Activated CD8-positive, alpha-beta memory T cell treated with anti-CD3 and anti-CD28 coated beads for 48 hours (primary cell): ENCODE results near the gene VMP1.
"Not testable (repeated sequence)": the region's sequence is repeated elsewhere in the genome, so short reads cannot be mapped to it uniquely, and the experiment has no call there.

Source experiments
- DNase-seq, 3 experiments: peaks; one replicate each; pipeline ENCODE4 v3.0.0-alpha.2; 2020; ENCODE audit warnings: low read depth in 2 of 3, low spot score in 2 of 3

VMP1 gene

DNA sequence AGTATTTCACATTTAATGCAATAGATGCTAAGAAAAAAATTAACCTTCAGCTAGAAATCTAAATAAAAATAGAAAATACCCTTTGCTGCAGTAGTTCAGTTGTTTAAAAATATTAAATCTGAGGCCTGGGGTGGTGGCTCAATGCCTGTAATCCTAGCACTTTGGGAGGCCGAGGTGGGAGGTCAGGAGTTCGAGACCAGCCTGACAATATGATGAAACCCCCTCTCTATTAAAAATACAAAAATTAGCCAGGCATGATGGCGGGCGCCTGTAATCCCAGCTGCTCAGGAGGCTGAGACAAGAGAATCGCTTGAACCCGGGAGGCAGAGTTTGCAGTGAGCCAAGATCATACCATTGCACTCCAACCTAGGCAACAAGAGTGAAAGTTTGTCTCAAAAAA lies 98.9 kb downstream of the VMP1 start:
- DNase-seq = not testable (repeated sequence)

DNA sequence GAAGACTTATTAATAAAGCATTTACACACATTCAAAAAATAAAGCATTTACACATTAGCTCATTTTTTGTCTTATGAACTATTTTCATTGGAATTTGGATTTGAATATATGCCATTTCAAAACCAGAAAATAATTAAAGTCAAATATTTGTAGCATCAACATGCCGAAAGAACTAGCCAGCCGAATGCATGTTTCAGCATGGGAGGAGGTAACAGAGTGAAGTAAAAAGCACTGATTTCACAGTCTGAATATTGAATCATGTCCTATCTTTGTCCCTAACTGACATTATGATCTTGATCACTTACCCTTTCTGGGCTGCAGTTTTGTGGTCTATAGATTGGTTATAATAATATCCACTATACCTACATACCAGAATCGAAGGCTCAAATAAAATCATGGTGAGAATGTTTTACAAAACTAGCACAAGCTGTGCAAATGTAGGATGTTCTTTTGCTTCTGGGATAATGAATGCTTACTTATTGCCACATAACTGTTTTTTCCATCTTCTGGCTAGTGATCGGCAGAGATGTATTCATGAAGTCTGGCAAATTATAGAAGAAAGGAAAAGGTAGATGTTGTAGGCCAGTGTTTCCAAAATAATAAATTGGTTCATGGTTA lies 100.5 kb downstream of the VMP1 start:
- no peak for DNase-seq

DNA sequence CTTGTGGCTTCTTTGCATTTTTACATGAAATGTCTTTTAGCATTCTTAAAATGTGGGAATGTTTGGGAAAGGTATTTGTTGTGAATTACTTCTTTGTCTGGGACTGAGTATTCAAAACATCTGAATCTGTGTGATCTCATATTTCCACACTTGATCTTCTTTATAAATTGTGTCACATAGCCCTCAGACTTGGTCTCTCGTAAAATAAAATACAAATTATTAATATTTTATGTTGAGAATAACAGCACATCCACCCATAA lies 103.4 kb downstream of the VMP1 start:
- DNase-seq = no peak

DNA sequence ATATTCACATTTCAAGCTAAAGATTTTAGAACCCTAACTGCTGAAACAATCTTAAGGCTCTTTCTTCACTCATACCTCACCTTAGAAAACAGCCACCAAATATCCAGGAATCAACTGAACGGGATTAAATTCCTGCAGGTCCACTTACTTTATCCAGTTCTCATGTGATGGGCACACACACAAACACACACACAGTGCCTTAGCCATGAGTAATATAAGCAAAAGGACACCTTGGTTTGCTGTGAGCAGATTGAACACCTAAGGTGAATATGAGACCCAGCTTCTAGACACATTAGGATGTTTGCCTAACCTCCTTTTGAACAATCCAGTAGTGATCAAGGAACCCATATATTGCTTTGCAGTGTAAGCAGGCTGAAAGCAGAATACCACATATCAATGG lies 103.8 kb downstream of the VMP1 start:
- DNase-seq = no peak

DNA sequence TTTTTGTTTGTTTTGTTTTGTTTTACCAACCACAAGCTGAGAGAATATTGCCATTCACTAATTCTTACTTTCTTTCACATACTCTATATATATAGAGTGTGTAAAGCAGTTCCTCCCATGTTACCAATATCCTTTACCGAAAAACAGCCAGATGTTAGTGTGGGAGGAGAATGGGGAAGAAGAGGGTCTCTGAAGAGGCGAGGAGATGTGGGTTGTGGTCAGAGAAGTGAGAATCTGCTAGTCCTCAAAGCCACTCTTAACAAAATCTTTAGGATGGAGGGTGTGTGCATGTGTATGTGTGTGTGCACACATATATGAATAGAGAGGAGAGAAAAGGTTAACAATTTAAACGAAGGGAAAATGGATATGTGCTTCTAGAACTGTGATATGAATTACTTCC lies 104.7 kb downstream of the VMP1 start:
- DNase-seq = no peak

DNA sequence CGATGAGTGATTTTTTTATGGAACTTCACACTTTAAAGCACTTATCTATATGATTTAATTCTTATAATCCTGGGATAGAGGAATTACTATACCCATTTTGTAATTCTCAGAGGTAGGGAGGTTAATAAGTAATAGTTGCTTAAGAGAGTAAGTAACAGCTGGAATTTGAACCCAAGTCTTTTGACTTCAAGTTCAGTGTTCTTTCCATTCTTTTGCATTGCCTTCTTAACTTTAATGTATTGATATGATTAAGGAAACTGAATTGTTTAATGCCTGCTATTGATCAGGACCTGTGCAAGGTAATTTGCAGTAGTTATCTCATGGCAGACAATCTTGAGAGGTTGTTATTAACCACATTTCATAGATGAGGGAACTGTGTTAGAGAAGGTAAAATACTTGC lies 106.8 kb downstream of the VMP1 start:
- no peak for DNase-seq

DNA sequence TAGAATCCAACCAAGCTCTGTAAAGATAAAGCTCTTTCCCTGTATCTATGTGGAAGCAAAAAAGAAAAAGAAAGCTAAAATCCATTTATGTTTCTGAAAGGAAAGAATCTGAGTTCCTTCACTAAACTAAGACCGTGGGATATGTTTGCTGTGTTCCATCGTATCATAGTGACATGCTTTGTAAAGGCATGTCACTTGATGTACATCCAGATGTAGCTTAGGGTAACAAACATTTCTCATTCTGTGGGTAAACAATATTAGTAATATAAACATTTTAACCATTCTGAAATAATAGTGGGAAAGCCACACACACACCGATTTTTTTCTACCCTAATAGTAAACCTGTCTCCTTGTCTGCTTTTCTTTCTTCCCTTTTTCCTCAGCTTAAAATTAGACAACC lies 107.2 kb downstream of the VMP1 start:
- no peak for DNase-seq

DNA sequence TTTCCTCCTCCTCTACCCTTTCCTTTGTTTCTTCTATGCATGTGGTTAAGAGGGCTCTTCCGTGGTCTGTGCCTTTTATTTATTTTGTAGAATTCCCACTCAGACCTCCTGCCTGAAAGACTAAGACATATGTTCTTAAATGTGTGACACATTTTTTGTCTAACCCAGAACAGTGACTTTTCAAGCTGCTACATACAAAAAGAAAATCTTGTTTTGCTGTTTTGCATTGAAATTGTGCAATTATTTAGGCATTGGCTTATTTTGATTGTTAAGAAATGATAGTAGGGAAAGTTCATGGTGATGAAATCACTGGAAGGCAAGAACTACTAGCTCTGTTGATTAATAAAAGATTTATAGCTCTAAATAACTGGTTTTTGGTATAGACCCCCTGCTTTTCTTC lies 108.5 kb downstream of the VMP1 start:
- DNase-seq = no peak

DNA sequence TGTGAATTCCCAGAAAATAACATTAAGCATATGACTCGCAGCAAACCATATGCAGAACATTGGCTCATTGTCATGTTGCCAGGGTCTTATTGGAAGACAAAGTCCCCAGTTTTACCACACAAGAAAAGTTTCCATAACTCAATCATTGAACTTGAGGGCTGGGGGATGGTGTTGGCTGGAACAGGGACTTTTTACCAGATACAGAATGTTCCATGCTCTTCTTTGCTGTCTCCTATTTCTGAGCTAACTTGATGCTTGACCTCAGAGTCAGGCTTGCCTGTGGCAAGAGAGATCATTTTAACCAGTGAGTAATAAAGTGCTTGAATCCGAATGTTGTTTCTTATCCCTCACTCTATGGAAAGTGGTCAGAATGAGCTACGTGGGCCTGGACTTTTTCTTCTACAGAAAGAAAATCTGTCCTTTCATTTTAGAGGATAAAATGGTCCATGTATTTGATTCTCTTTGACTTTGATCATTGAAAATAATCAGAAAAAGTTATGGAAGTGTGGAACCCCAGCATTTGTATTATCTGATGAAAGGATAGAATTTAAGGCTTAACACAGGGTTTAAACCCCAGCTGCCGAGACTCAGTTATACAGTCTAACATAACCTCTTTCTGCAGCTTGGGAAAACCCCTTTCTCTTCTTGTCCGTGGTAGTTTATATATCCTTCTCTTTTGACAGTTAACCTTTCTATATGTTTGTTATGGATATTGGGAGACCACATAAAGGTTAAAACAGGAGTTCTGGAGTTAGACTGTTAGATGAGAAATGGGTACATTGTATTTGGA lies 118.3 kb downstream of the VMP1 start:
- DNase-seq = no peak

DNA sequence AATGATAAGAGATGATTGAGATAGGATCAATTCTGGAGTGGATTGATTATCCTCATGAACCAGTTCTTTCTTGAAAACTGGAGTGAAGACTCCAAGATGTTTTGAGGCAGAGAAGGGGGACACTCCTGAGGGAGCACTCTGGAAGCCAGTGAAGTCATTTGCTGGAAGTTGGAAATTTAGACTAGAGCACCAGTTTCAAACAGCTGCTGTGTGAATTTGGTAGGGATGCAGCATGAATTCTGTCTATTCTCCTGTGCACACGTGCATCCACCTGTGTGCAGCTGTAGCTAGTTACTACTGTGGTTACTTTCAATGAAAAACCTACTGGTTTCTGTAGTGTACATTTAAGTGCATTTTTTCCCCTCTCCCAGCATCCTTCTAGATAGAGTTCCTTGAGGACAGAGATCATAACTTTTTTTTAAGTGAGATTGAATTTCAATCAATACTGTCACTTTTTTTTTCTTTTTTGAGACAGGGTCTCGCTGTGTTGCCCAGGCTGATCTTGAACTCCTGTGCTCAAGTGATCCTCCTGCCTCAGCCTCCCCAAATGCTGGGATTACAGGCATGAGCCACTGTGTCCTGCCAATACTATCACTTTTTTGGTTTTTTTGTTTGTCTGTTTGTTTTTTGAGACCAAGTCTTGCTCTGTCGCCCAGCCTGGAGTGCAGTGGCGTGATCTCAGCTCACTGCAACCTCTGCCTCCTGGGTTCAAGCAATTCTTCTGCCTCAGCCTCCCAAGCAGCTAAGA lies 119.4 kb downstream of the VMP1 start:
- no peak for DNase-seq

DNA sequence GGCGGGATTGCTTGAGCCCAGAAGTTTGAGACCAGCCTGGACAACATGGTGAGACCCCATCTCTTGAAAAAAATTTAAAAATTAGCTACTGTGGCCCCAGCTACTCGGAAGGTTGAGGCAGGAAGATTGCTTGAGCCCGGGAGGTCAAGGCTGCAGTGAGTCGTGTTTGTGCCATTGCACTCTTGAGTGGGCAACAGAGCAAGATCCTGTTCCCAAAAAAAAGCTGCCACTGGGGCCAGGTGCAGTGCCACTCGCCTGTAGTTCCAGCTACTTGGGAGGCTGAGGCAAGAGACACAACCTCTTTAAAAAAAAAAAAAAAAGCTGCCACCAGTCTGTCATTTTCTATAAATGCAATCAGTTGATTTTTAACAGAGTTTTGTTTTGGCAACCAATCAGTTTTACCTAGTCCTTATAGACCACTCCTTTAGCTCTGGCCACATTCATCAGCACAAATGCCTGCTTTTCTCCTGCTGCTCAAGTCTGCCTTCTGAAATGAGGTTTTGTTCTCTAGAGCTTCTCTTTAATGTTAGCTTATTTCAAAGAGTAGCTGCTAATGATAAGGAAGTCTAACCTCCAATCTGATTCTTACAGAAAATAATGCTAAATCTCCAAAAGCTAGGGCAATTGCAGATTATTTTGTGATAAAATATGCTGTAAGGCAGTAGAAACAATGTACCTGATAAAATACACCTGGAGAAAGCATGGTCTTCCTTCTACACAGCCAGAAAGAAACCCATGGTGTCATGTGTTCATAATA lies 120.4 kb downstream of the VMP1 start:
- no peak for DNase-seq

DNA sequence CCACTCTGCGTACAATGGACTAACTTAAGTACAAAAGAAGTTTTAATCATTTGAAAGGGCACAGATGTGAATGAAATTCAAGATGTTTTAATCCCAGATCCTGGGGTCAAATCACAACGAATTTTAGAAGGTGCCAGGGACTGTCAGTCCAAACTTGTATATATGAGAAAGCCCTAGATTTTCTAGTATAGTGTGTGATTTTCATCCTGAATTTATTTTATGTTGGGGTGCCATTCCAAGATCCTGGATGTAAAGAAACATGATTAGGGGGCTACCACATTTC lies 121.0 kb downstream of the VMP1 start:
- no peak for DNase-seq

DNA sequence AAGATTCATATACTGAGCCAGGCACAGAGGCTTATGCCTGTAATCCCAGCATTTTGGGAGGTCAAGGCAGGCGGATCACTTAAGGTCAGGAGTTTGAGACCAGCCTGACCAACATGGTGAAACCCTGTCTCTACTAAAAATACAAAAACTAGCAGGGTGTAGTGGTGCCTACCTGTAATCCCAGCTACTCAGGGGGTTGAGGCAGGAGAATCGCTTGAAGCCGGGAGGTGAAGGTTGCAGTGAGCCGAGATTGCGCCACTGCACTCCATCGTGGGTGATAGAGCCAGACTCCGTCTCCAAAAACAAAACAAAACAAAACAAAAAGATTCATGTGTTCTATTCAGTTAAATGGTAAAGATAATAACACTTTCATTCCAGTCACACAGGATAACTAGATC lies 121.4 kb downstream of the VMP1 start:
- DNase-seq = not testable (repeated sequence)

DNA sequence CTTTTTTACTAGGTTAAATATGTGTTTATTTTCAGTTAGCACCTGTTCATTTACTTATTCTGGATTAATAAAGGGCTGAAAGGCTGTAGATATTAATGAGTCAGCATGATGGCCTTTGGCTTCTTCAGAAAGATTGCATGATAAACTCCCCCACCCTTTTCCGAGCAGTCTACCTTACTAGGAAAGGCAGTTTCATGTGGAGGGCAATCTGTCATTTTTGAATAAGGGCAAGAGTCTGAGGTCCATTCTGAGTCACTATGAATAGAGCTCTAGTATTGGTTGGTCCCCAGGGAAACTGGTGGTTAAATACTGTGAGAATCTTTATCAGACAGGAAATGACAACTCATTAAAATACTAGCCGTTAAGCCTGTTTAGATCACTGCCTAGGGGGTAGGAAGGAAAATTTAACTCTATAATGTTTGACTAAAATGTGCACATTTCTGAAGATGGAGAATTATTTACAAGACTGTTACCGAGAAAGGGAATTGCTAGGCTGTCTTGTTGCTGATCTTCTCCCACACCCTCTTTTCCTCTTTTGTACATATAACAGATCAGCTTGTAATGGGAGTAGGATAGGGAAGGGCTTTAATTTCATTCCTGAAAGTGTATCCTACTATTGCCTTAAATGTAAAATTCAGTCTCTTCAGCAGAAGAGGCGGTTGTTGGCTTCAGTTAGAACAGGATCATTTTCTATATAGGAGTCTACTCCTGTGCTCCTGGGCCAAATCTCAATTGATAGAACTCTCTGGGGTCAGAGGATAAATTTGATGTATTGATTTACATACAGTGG lies 122.0 kb downstream of the VMP1 start:
- no peak for DNase-seq

DNA sequence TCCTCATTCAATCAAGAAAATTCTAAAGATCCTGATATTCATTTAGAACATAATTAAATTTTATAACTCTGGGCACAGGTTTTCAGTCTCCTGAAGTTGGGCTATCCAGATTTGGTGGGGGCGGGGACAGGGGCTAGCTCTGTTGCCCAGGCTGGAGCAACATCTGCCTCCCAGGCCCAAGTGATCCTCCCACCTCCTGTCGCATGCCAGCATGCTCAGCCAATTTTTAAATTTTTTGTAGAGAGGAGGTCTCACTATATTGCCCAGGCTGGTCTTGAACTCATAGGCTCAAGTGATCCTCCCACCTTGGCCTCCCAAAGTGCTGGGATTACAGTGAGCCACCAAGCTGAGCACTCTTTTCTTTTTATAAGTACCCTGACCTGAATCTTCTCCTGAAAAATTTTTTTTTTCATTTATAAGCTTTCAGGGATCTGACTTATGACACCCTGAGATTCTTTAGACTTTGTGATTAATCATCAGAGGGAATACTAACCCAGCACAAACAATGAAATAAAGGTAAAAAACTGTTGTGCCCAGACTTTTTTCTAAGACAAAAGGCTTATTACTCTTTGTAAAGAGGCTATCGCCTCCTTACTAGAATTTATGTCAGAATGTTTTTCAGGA lies 122.7 kb downstream of the VMP1 start:
- DNase-seq = no peak

DNA sequence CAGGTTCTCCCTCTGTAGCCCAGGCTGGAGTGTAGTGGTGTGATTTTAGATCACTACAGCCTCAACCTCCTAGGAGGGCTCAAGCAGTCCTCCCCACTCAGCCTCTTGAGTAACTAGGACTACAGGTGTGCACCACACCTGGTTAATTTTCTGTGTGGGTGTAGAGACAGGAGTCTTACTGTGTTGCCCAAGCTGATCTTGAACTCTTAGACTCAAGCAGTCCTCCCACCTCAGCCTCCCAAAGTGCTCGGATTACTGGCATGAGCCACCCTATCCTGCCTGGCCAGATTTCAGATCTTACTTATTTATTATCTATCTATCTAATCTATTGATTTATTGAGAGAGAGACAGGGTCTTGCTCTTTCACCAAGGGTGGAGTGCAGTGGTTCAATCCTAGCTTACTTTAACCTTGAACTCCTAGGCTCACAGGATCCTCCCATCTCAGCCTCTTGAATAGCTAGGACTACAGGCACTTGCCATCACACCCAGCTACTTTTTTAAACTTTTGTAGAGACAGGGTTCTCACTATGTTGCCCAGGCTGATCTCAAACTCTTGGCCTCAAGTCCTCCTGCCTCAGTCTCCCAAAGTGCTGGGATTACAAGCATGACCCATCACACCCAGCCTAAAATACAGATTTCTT lies 123.5 kb downstream of the VMP1 start:
- DNase-seq = no peak

DNA sequence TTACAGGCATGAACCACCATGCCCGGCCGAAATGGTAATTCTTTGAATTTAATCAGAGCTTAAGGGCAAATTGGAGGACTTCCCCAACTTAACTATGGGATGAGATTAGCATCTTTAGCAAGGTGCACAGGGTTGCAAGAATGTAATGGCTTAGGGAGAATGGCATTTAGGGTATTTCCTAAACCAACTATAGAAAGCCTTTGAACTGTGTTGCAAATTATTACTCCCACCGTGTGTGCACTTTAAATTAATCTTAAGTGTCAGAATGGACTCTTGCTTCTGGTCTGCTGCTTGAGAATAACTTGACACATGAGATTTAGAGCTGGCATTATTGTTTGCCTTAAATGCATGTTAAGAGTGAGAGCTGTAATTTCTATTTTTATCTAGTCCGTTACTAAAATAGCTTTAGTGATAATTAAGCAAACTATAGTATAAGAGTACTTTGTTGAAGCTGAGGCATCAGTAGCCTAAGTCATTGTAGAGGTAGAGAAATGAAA lies 125.5 kb downstream of the VMP1 start:
- no peak for DNase-seq

DNA sequence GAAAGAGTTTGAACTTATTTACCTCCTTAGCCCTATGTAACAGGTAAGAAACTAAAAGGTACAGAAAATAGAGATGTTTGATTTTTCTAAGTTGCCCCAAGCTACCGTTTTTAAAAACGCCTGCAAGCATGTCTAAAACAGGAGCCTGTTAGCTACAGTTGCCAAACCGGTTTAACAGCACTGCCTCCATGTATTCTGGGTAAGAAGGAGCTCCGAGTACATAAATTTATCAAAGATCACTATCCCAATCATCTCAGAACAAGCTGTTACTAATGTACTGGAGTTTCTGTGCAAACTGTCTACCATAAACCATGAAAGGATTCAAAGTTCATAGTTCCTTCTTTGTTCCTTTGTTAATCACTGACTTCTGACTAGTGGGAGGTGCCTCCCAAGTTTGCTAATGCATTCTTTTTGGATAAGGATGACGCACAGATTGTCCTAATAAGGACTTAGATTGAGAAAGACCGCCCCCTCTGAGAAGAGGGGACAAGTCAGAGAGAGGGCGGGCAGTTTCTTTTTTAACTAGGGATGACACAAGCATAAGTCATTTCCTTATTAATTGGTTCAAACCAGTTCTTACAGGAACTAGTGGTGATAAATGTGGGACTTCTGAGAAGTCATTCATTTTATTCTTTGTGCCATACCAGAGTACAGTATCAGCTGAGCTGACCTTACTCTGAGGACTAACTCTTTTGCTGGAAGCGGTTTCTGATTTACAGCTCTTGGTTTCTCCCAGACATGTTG lies 130.0 kb downstream of the VMP1 start:
- DNase-seq = no peak
